ENCODE data around the gene CLEC19A. TPM values are rescaled to one million over a fixed set of nuclear protein-coding genes. Genes with fewer than 3 reads are reported as not detected.

CLEC19A gene
- not detected in 2 replicates for total RNA-seq

GRCh38 chr16:19285431-19285830 lies at the start of gene CLEC19A:
Gene CLEC19A, plus strand, starts transcription at chr16:19285731. Its CDS starts 121 bp downstream, at chr16:19285852.

Other genes with a start within 250 kb of the CLEC19A start
- gene COQ7, start 218.1 kb upstream of the CLEC19A start, total RNA-seq, result 18.2 and 19.5 TPM in 2 replicates
- gene ITPRIPL2, start 171.8 kb upstream of the CLEC19A start, total RNA-seq, result 33.9 and 43.2 TPM in 2 replicates
- 0.91 and 4.2 TPM in 2 replicates for gene SYT17, start 117.5 kb upstream of the CLEC19A start, total RNA-seq
- not detected in 2 replicates for gene TMC5, start 132.2 kb downstream of the CLEC19A start, total RNA-seq
- 50.7 and 60.6 TPM in 2 replicates for gene GDE1, start 236.4 kb downstream of the CLEC19A start, total RNA-seq
- 9.7 and 16.4 TPM in 2 replicates for gene CCP110, start 238.2 kb downstream of the CLEC19A start, total RNA-seq